ENCODE results near the gene SCARB1. TPM values are rescaled to one million over a fixed set of nuclear protein-coding genes. Genes with fewer than 3 reads are reported as not detected.

SCARB1 gene
- total RNA-seq, 1 donor from 2014 or later, result 81.1 TPM

GRCh38 chr12:124750787-124751471, 112.7 kb downstream of the SCARB1 start:
- intact Hi-C loops (cut with DNase I), result no loop called here
- peaks cover 9 to 24% of the 10 kb centered on the region in 2 donors for H3K4me1 ChIP-seq
- no peak for TF ChIP-seq CTCF (IDR thresholded peaks at IDR 0.05)

GRCh38 chr12:124750149-124750656, 113.5 kb downstream of the SCARB1 start:
- intact Hi-C loops (cut with DNase I), result no loop called here
- Histone ChIP-seq H3K36me3 (no peaks in the 10 kb centered on the region), H3K4me3 (no peak overlapping the region), H3K27ac (no peak overlapping the region), H3K4me1 (peaks cover 12 to 18% of the 10 kb centered on the region in 2 donors), H3K9me3 (no peaks in the 10 kb centered on the region), H3K27me3 (no peaks in the 10 kb centered on the region)
- no peak for DNase-seq (ENCODE audit: low spot score in 2 of 2)
- TF ChIP-seq CTCF (IDR thresholded peaks at IDR 0.05), result no peak

More at GRCh38 chr12:124750787-124751471, 112.7 kb downstream of the SCARB1 start:
- no peak overlapping the region for H3K4me3 ChIP-seq
- H3K36me3 ChIP-seq, result no peaks in the 10 kb centered on the region
- no peak overlapping the region for H3K27ac ChIP-seq
- DNase-seq (ENCODE audit: low spot score in 2 of 2), result no peak
- no peaks in the 10 kb centered on the region for H3K27me3 ChIP-seq
- H3K9me3 ChIP-seq, result no peaks in the 10 kb centered on the region

GRCh38 chr12:124749725-124750124, 113.9 kb downstream of the SCARB1 start:
- Histone ChIP-seq H3K27ac (no peak overlapping the region), H3K4me1 (peaks cover 12 to 14% of the 10 kb centered on the region in 2 donors), H3K4me3 (no peak overlapping the region), H3K27me3 (no peaks in the 10 kb centered on the region), H3K36me3 (no peaks in the 10 kb centered on the region), H3K9me3 (no peaks in the 10 kb centered on the region)
- no peak for TF ChIP-seq CTCF (IDR thresholded peaks at IDR 0.05)
- no peak for DNase-seq (ENCODE audit: low spot score in 2 of 2)
- intact Hi-C loops (cut with DNase I), result loop anchor here (5.0 kb wide), 5 partner anchors 52 to 292 kb away; partner anchors contain the start of gene NCOR2

GRCh38 chr12:124747426-124748161, 116.1 kb downstream of the SCARB1 start:
- Histone ChIP-seq H3K27me3 (no peaks in the 10 kb centered on the region), H3K9me3 (no peaks in the 10 kb centered on the region), H3K36me3 (no peaks in the 10 kb centered on the region), H3K27ac (no peak overlapping the region), H3K4me3 (no peak overlapping the region), H3K4me1 (peaks cover 12% of the 10 kb centered on the region in 2 donors)
- no peak for DNase-seq (ENCODE audit: low spot score in 2 of 2)
- intact Hi-C loops (cut with DNase I), result loop anchor here (5.0 kb wide), 5 partner anchors 50 to 290 kb away; partner anchors contain the start of gene NCOR2
- no peak for TF ChIP-seq CTCF (IDR thresholded peaks at IDR 0.05)

GRCh38 chr12:124746649-124747425, 116.8 kb downstream of the SCARB1 start:
- no peaks in the 10 kb centered on the region for H3K36me3 ChIP-seq
- intact Hi-C loops (cut with DNase I), result loop anchor here (5.0 kb wide), 5 partner anchors 50 to 290 kb away; partner anchors contain the start of gene NCOR2
- H3K9me3 ChIP-seq, result no peaks in the 10 kb centered on the region
- peaks cover 8 to 12% of the 10 kb centered on the region in 2 donors for H3K4me1 ChIP-seq
- peak overlapping the region; percentile 83 to 89 for H3K27ac ChIP-seq
- H3K27me3 ChIP-seq, result no peaks in the 10 kb centered on the region
- no peak for TF ChIP-seq CTCF (IDR thresholded peaks at IDR 0.05)
- H3K4me3 ChIP-seq, result peak overlapping the region in 1 of 2 donors; percentile 2
- no peak for DNase-seq (ENCODE audit: low spot score in 2 of 2)
